ENCODE data around the gene GSTCD.

DNA sequence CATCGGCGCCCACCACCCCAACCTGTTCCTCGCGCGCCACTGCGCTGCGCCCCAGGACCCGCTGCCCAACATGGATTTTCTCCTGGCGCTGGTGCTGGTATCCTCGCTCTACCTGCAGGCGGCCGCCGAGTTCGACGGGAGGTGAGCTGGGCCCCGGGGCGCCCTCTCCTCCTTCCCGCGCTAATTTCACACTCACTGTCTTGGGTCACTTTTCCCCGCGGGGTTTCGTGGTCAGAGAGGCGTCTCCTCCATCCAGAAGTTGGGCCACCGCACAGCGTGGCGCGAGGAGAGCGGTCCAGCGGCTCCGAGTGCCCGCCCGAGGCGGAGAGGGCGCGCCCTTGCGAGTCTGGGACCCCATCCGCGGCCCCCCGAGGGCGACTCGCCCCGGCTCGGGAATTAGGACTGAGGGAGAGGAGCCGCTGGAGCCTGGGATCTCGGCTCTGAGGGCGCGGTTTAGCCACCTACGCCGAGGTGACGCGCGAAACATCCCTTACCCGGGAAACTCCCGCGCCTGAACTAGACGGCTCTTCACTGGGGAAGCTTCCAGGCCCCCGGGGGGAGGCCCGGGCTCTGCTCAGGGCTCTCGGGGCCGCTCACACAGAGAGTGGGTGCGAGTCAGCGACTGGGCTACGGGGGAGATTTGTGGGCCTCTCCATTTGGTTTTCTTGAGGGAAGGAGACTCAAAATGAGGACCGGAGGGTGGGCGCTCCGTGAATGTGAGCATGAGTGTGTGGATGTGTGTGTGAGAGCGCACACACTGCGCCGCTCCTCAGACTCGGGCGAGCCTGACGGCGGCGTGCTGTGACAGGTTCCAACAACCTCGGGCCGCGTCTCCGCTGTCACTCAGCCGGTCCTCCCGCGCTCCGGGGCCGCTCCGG, 187.2 kb downstream of the GSTCD start:
- TF ChIP-seq, protein P1, sequence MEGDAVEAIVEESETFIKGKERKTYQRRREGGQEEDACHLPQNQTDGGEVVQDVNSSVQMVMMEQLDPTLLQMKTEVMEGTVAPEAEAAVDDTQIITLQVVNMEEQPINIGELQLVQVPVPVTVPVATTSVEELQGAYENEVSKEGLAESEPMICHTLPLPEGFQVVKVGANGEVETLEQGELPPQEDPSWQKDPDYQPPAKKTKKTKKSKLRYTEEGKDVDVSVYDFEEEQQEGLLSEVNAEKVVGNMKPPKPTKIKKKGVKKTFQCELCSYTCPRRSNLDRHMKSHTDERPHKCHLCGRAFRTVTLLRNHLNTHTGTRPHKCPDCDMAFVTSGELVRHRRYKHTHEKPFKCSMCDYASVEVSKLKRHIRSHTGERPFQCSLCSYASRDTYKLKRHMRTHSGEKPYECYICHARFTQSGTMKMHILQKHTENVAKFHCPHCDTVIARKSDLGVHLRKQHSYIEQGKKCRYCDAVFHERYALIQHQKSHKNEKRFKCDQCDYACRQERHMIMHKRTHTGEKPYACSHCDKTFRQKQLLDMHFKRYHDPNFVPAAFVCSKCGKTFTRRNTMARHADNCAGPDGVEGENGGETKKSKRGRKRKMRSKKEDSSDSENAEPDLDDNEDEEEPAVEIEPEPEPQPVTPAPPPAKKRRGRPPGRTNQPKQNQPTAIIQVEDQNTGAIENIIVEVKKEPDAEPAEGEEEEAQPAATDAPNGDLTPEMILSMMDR (IDR thresholded peaks at IDR 0.05; ENCODE audit: poor library complexity), result peak; percentile 21
- no peak for TF ChIP-seq EZH2 (IDR thresholded peaks at IDR 0.05; ENCODE audit: borderline replicate concordance)

Data from hepatocyte (in vitro differentiated cells).